A549 (cell line): ENCODE results near the gene EIF5. TPM values are rescaled to one million over a fixed set of nuclear protein-coding genes. Genes with fewer than 3 reads are reported as not detected.
A peak's percentile ranks its signal among the peaks of the same experiment; 100 is the strongest.

Source experiments
- ATAC-seq, 2 experiments: fragments of 200-7000 bp in 1 of 2; fragments of >200 bp in 1 of 2; cut with Nextera tagmentation in 1 of 2; cut with Tn5 transposase in 1 of 2; 3 replicates each; pipeline versions ENCODE4 v1.8.0 to v1.9.1; 2018 to 2020; ENCODE audit warnings: mild to moderate bottlenecking in 1 of 2, moderate library complexity in 1 of 2
- CTCF ChIA-PET: fragments of 300-600 bp; sonication (Branson Sonifier 250); formaldehyde crosslinking; extraction: SDS; loops from one replicate; lab custom pipeline; 2021; ENCODE audit warnings: antibody characterized with exemption, inconsistent platforms; lab: Yijun Ruan, JAX
- POLR2A ChIA-PET: fragments of 350-600 bp; formaldehyde crosslinking; extraction: SDS; loops from one replicate; lab custom pipeline; 2021; ENCODE audit warnings: antibody characterized with exemption, inconsistent platforms; lab: Yijun Ruan, JAX
- DNase-seq, 2 experiments: peaks; one replicate each; pipeline versions ENCODE4 v3.0.0 to v3.0.0-alpha.2; 2011 to 2016; ENCODE audit warnings: low read depth in 1 of 2, low spot score in 1 of 2
- FAIRE-seq: peaks from 2 replicates; lab custom pipeline; 2011; peaks lifted over from hg19 to GRCh38; lab: Jason Lieb, UNC
- H3K27ac ChIP-seq, 2 experiments: fragments of >200 bp; sonication (Bioruptor Twin); formaldehyde crosslinking; 3 replicates each; pipeline ENCODE4 v1.5.1; 2016 to 2017
- H3K4me1 ChIP-seq: fragments of >200 bp; sonication (Bioruptor Twin); formaldehyde crosslinking; 3 replicates; pipeline ENCODE4 v1.6.1; 2016
- H3K4me2 ChIP-seq: fragments of >200 bp; sonication (Bioruptor Twin); formaldehyde crosslinking; 3 replicates; pipeline ENCODE4 v1.6.1; 2016
- H3K4me3 ChIP-seq: fragments of >200 bp; sonication (Bioruptor Twin); formaldehyde crosslinking; 3 replicates; pipeline ENCODE4 v1.5.1; 2016
- H3K9me3 ChIP-seq: fragments of >200 bp; sonication (Bioruptor Twin); formaldehyde crosslinking; 3 replicates; pipeline ENCODE4 v1.6.1; 2016
- CHD2 ChIP-seq: fragments of 150-350 bp; IDR thresholded peaks from 2 replicates; pipeline ENCODE4 v1.6.1; 2014; ENCODE audit warnings: low read length; ENCODE audit not compliant: partially characterized antibody
- CHD4 ChIP-seq: fragments of 200-600 bp; sonication (generic); IDR thresholded peaks from 2 replicates; pipeline ENCODE4 v1.6.1; 2016; ENCODE audit warnings: antibody characterized with exemption, mild to moderate bottlenecking, borderline replicate concordance
- CTCF ChIP-seq: fragments of >200 bp; sonication (Bioruptor Twin); formaldehyde crosslinking; IDR thresholded peaks from 3 replicates; pipeline ENCODE4 v1.5.1; 2016
- EHMT2 ChIP-seq: fragments of 200-600 bp; sonication (generic); IDR thresholded peaks from 2 replicates; pipeline ENCODE4 v1.6.1; 2016; ENCODE audit warnings: antibody characterized with exemption, low read depth, mild to moderate bottlenecking, moderate library complexity
- FOSL2 ChIP-seq, 2 experiments: fragments of 450-650 bp in 1 of 2; fragments of >200 bp in 1 of 2; sonication (Bioruptor Twin) in 1 of 2; formaldehyde crosslinking; IDR thresholded peaks; 2 replicates each; pipeline versions ENCODE4 v1.5.0 to v1.6.1; 2016 to 2020; ENCODE audit warnings: mild to moderate bottlenecking in 1 of 2, moderate library complexity in 1 of 2
- FOXS1 ChIP-seq: fragments of 250-450 bp; sonication (Bioruptor Pico); IDR thresholded peaks from 2 replicates; pipeline ENCODE4 v1.5.0; 2020; ENCODE audit warnings: mild to moderate bottlenecking, moderate library complexity
- HDAC2 ChIP-seq: fragments of 200-600 bp; sonication (generic); IDR thresholded peaks from 2 replicates; pipeline ENCODE4 v1.6.1; 2016
- HOXB13 ChIP-seq: fragments of 250-450 bp; sonication (Bioruptor Pico); IDR thresholded peaks from 2 replicates; pipeline ENCODE4 v1.5.0; 2020; ENCODE audit warnings: low read depth, mild to moderate bottlenecking, moderate library complexity
- HOXB5 ChIP-seq: fragments of 250-450 bp; sonication (Bioruptor Pico); IDR thresholded peaks from 2 replicates; pipeline ENCODE4 v1.5.0; 2020; ENCODE audit warnings: mild to moderate bottlenecking, moderate library complexity
- JUN ChIP-seq, 2 experiments: fragments of >200 bp; sonication (Bioruptor Twin); formaldehyde crosslinking; IDR thresholded peaks; 2 replicates in 1 of 2; 3 replicates in 1 of 2; pipeline ENCODE4 v1.6.1; 2016 to 2017
- JUNB ChIP-seq: fragments of >200 bp; sonication (Bioruptor Twin); formaldehyde crosslinking; IDR thresholded peaks from 2 replicates; pipeline ENCODE4 v1.6.1; 2016
- MAZ ChIP-seq: fragments of 150-350 bp; IDR thresholded peaks from 2 replicates; pipeline ENCODE4 v1.6.1; 2014; ENCODE audit warnings: antibody characterized with exemption, low read depth, low read length, borderline replicate concordance
- NFE2L2 ChIP-seq: fragments of 150-350 bp; conservative IDR thresholded peaks from 2 replicates; pipeline ENCODE4 v1.6.1; 2014; ENCODE audit warnings: low read length
- NPAS2 ChIP-seq: fragments of 250-450 bp; sonication (Bioruptor Pico); IDR thresholded peaks from 2 replicates; pipeline ENCODE4 v1.8.0; 2022; ENCODE audit warnings: mild to moderate bottlenecking, moderate library complexity, borderline replicate concordance
- PHF8 ChIP-seq: fragments of 200-600 bp; sonication (generic); IDR thresholded peaks from 2 replicates; pipeline ENCODE4 v1.6.1; 2016; ENCODE audit warnings: low read depth, mild to moderate bottlenecking, antibody characterized with exemption, moderate library complexity, borderline replicate concordance
- POLR2A ChIP-seq: IDR thresholded peaks from 2 replicates; pipeline ENCODE4 v1.6.1; 2012; ENCODE audit warnings: mild to moderate bottlenecking, low read length
- RAD21 ChIP-seq, 2 experiments: fragments of >200 bp in 1 of 2; sonication (Bioruptor Twin) in 1 of 2; formaldehyde crosslinking in 1 of 2; IDR thresholded peaks in 1 of 2; conservative IDR thresholded peaks in 1 of 2; 2 replicates in 1 of 2; 3 replicates in 1 of 2; pipeline ENCODE4 v1.6.1; 2012 to 2018; ENCODE audit warnings: inconsistent platforms in 1 of 2
- RARB ChIP-seq: fragments of 250-450 bp; sonication (Bioruptor Pico); IDR thresholded peaks from 2 replicates; pipeline ENCODE4 v1.8.0; 2021; ENCODE audit warnings: mild to moderate bottlenecking, moderate library complexity
- RCOR1 ChIP-seq: fragments of 150-350 bp; IDR thresholded peaks from 2 replicates; pipeline ENCODE4 v1.6.1; 2014; ENCODE audit warnings: antibody characterized with exemption, low read length, low read depth
- REST ChIP-seq: fragments of 200-600 bp; sonication (generic); IDR thresholded peaks from 2 replicates; pipeline ENCODE4 v1.6.1; 2016; ENCODE audit warnings: antibody characterized with exemption, mild to moderate bottlenecking, moderate library complexity
- RFX5 ChIP-seq: fragments of 450-650 bp; IDR thresholded peaks from 2 replicates; pipeline ENCODE4 v1.7.1; 2014; ENCODE audit warnings: antibody characterized with exemption, mild to moderate bottlenecking, moderate library complexity
- RNF2 ChIP-seq: fragments of 200-600 bp; sonication (generic); IDR thresholded peaks from 2 replicates; pipeline ENCODE4 v1.6.1; 2016; ENCODE audit warnings: low read depth, mild to moderate bottlenecking, antibody characterized with exemption, moderate library complexity, borderline replicate concordance
- SMC3 ChIP-seq: fragments of >200 bp; sonication (Bioruptor Twin); formaldehyde crosslinking; IDR thresholded peaks from 3 replicates; pipeline ENCODE4 v1.6.1; 2018; ENCODE audit warnings: inconsistent platforms
- TP53 ChIP-seq: fragments of 250-450 bp; sonication (Bioruptor Pico); IDR thresholded peaks from 2 replicates; pipeline ENCODE4 v1.5.0; 2021; ENCODE audit warnings: mild to moderate bottlenecking, moderate library complexity
- USF2 ChIP-seq: fragments of 450-650 bp; IDR thresholded peaks from 2 replicates; pipeline ENCODE4 v1.6.1; 2014; ENCODE audit warnings: antibody characterized with exemption
- ZFP36 ChIP-seq: fragments of 450-650 bp; IDR thresholded peaks from 2 replicates; pipeline ENCODE4 v1.6.1; 2014; ENCODE audit warnings: borderline replicate concordance; ENCODE audit not compliant: partially characterized antibody
- ZSCAN20 ChIP-seq: fragments of 250-450 bp; sonication (Bioruptor Pico); IDR thresholded peaks from 2 replicates; pipeline ENCODE4 v1.8.0; 2022; ENCODE audit warnings: mild to moderate bottlenecking, moderate library complexity
- WGBS: methylation state at CpG from one replicate; pipeline ENCODE4 v1.1.6; 2017; ENCODE audit errors: missing lambda C conversion rate; 5-methylcytosine and 5-hydroxymethylcytosine counted together
- polyA plus RNA-seq, 4 experiments: library from polyadenylated mRNA; depleted of rRNA in 3 of 4; stranded (reverse); fragments of >200 nt; fragmentation: RNase III in 1 of 4; extraction: RNeasy Plus Mini Kit Qiagen cat#74134 plus additional on column Dnase treatment in 1 of 4; gene quantifications; 2 replicates in 3 of 4; 3 replicates in 1 of 4; pipeline ENCODE4 v1.2.3, GENCODE V29; 2011 to 2017

EIF5 gene
- polyA plus RNA-seq, 2 of the 4 experiments (the other 2 are of a cell fraction) = 276 to 591 TPM

GRCh38 chr14:103292426-103293374, 41.3 kb upstream of the EIF5 start:
- Histone ChIP-seq H3K4me2 (no peak overlapping the region), H3K9me3 (no peaks in the 10 kb centered on the region), H3K4me3 (no peak overlapping the region), H3K27ac (peak overlapping the region; percentile 44 to 60; a peak in 5 of 6 replicates), H3K4me1 (peaks cover 11% of the 10 kb centered on the region; the same call in 1 of the 3 replicates)
- WGBS = 25% methylated on average over 9 of the region's 10 CpGs
- ChIA-PET POLR2A (no interaction called here), CTCF (interaction anchor here (0.6 to 15.9 kb wide), 68 partner anchors 9 to 661 kb away, joined by 3 to 345 read pairs (median 5); partner anchors contain the start of genes EXOC3L4 and TNFAIP2)
- no peak for TF ChIP-seq HOXB13
- no peak for TF ChIP-seq RFX5
- no peak for TF ChIP-seq RARB
- no peak for TF ChIP-seq ZFP36
- no peak for TF ChIP-seq TP53 (CRISPR knock-in tag)
- TF ChIP-seq RAD21 (conservative IDR thresholded peaks at IDR 0.05 in 1 of 2, IDR thresholded peaks at IDR 0.05 in 1 of 2) = peak; percentile 98 to 99
- peak; percentile 99 for TF ChIP-seq SMC3
- no peak for TF ChIP-seq NPAS2 (CRISPR knock-in tag)
- peak; percentile 95 for TF ChIP-seq CTCF
- no peak for TF ChIP-seq RCOR1
- no peak for TF ChIP-seq ZSCAN20 (CRISPR knock-in tag)
- TF ChIP-seq HDAC2 = no peak
- TF ChIP-seq EHMT2 = no peak
- no peak for TF ChIP-seq HOXB5 (CRISPR knock-in tag)
- no peak for TF ChIP-seq CHD4
- peak; percentile 18 for FAIRE-seq
- peak; percentile 71 to 79 for DNase-seq
- peak; percentile 91 to 96 for ATAC-seq

GRCh38 chr14:103293465-103293864, 40.6 kb upstream of the EIF5 start:
- H3K9me3 ChIP-seq = no peaks in the 10 kb centered on the region
- peak in 1 of 2 experiments; percentile 19; a peak in 3 of 6 replicates for ATAC-seq
- H3K4me2 ChIP-seq = no peak overlapping the region
- DNase-seq = no peak
- H3K4me1 ChIP-seq = peaks cover 11% of the 10 kb centered on the region; the same call in 1 of the 3 replicates
- H3K27ac ChIP-seq = peak overlapping the region in 1 of 2 experiments; percentile 40; a peak in 3 of 6 replicates
- POLR2A ChIA-PET = no interaction called here
- WGBS = 77% methylated on average over 7 of the region's 7 CpGs
- TF ChIP-seq NFE2L2 (no peak), FOXS1 (no peak), MAZ (no peak), JUN (IDR thresholded peaks at IDR 0.05) (no peak), POLR2A (no peak)
- H3K4me3 ChIP-seq = no peak overlapping the region
- CTCF ChIA-PET = interaction anchor here (0.6 to 15.9 kb wide), 41 partner anchors 9 to 321 kb away, joined by 3 to 345 read pairs (median 9); partner anchors contain the start of genes EXOC3L4 and TNFAIP2
- FAIRE-seq = no peak

GRCh38 chr14:103294091-103294490, 39.9 kb upstream of the EIF5 start:
- Histone ChIP-seq H3K4me2 (no peak overlapping the region), H3K4me3 (no peak overlapping the region), H3K4me1 (peaks cover 11% of the 10 kb centered on the region; the same call in 1 of the 3 replicates), H3K9me3 (no peaks in the 10 kb centered on the region), H3K27ac (peak overlapping the region in 1 of 2 experiments; percentile 40; a peak in 3 of 6 replicates)
- 75% methylated on average over 11 of the region's 11 CpGs for WGBS
- no peak for DNase-seq
- ChIA-PET POLR2A (no interaction called here), CTCF (interaction anchor here (0.7 to 15.9 kb wide), 18 partner anchors 8 to 599 kb away, joined by 3 to 345 read pairs (median 14); partner anchors contain the start of gene EXOC3L4)
- FAIRE-seq = no peak
- no peak for ATAC-seq
- TF ChIP-seq JUNB (no peak), PHF8 (no peak), USF2 (no peak), REST (no peak), RARB (no peak), RNF2 (no peak), TP53 (CRISPR knock-in tag) (no peak), FOXS1 (no peak), CHD2 (no peak), FOSL2 (IDR thresholded peaks at IDR 0.05) (no peak), FOSL2 (CRISPR knock-in tag; IDR thresholded peaks at IDR 0.05) (no peak)
